ENCODE results near the gene TRIM36. TPM values are rescaled to one million over a fixed set of nuclear protein-coding genes. Genes with fewer than 3 reads are reported as not detected.

Gene TRIM36, protein sequence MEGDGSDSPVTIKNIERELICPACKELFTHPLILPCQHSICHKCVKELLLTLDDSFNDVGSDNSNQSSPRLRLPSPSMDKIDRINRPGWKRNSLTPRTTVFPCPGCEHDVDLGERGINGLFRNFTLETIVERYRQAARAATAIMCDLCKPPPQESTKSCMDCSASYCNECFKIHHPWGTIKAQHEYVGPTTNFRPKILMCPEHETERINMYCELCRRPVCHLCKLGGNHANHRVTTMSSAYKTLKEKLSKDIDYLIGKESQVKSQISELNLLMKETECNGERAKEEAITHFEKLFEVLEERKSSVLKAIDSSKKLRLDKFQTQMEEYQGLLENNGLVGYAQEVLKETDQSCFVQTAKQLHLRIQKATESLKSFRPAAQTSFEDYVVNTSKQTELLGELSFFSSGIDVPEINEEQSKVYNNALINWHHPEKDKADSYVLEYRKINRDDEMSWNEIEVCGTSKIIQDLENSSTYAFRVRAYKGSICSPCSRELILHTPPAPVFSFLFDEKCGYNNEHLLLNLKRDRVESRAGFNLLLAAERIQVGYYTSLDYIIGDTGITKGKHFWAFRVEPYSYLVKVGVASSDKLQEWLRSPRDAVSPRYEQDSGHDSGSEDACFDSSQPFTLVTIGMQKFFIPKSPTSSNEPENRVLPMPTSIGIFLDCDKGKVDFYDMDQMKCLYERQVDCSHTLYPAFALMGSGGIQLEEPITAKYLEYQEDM
- 18.9 and 22.9 TPM in 2 replicates for total RNA-seq
- long read RNA-seq, full-length matches to known transcripts = 12 of 22 reads
- long read RNA-seq, partial matches to known transcripts = 7 of 22 reads
- long read RNA-seq, other reads (novel, unspliced or antisense) = 3 of 22 reads

DNA sequence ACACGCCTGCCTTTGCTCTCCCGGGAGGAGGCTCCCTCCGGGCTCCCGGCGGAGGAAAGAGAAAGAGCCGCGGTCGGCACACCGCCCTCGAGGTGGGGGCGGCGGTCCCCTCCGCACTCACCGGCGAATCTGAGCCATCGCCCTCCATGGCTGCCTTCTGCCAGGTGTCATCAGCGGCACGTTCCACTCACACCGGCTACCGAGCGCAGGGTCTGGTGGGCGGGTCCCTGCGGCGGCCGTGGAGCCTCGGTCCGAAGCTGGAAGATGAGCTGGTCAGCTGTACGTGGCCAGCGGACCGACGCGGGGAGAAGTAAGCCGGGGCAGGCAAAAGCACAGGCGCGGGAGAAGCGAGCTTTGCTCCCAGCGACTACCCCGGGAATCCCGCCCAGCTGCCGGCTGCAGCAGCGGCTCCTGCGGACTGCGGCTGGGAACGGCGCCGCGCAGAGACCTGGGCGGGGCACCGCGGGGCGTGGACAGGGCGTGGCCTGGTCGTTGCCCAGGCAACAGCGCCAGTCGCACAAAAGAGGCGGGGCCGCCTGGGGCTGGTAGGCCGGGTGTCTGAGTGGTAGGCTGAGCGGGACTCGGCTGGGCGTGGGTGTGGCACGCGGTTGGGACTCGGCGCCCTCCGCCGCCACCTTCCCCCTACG is at the start of gene TRIM36:
TRIM36 (minus strand) TSS at position 422 of the 647 bp plus-strand sequence; CDS start at position 148, 274 bp downstream.
- Mint-ChIP-seq H3K27ac (ENCODE audit: unreplicated experiment) (peak within 1 kb of the TSS; percentile 68), H3K36me3 (ENCODE audit: low read depth) (peaks cover 29% of the 10 kb centered on the region), H3K27me3 (ENCODE audit: low read depth) (peaks cover 48% of the 10 kb centered on the region), H3K4me1 (peaks cover 14% of the 10 kb centered on the region), H3K9me3 (peaks cover 5% of the 10 kb centered on the region), H3K4me3 (peak within 1 kb of the TSS; percentile 92)
- TF ChIP-seq, protein P1, sequence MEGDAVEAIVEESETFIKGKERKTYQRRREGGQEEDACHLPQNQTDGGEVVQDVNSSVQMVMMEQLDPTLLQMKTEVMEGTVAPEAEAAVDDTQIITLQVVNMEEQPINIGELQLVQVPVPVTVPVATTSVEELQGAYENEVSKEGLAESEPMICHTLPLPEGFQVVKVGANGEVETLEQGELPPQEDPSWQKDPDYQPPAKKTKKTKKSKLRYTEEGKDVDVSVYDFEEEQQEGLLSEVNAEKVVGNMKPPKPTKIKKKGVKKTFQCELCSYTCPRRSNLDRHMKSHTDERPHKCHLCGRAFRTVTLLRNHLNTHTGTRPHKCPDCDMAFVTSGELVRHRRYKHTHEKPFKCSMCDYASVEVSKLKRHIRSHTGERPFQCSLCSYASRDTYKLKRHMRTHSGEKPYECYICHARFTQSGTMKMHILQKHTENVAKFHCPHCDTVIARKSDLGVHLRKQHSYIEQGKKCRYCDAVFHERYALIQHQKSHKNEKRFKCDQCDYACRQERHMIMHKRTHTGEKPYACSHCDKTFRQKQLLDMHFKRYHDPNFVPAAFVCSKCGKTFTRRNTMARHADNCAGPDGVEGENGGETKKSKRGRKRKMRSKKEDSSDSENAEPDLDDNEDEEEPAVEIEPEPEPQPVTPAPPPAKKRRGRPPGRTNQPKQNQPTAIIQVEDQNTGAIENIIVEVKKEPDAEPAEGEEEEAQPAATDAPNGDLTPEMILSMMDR (conservative IDR thresholded peaks at IDR 0.05) = no peak
- peak; percentile 97 for DNase-seq (ENCODE audit: low read depth, low spot score)

DNA sequence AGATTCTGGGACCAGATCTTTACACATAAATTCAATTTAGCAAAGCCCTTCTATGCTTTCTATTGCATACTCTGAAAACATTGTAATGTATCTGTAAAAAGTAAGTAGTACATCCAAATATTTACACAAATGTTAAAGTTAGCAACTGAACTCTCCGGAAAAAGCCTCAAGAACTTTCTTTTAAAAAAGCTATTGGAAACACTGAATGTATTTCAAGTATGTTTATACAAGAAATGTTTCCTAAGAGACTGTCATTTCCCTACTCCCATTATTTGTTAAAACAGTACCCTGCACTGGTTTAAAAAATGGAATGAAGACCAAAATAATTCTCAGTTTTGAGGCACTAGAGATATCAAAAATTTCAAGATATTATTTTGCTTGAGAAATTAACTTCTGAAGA is 44.8 kb upstream of the TRIM36 start:
- H3K4me1 Mint-ChIP-seq = peaks cover 5% of the 10 kb centered on the region
- TF ChIP-seq, protein P1 (conservative IDR thresholded peaks at IDR 0.05) = no peak
- no peak overlapping the region for H3K4me3 Mint-ChIP-seq
- peaks cover 13% of the 10 kb centered on the region for H3K36me3 Mint-ChIP-seq (ENCODE audit: low read depth)
- no peak overlapping the region for H3K27ac Mint-ChIP-seq (ENCODE audit: unreplicated experiment)
- no peaks in the 10 kb centered on the region for H3K27me3 Mint-ChIP-seq (ENCODE audit: low read depth)
- no peaks in the 10 kb centered on the region for H3K9me3 Mint-ChIP-seq
- DNase-seq (ENCODE audit: low read depth, low spot score) = no peak

DNA sequence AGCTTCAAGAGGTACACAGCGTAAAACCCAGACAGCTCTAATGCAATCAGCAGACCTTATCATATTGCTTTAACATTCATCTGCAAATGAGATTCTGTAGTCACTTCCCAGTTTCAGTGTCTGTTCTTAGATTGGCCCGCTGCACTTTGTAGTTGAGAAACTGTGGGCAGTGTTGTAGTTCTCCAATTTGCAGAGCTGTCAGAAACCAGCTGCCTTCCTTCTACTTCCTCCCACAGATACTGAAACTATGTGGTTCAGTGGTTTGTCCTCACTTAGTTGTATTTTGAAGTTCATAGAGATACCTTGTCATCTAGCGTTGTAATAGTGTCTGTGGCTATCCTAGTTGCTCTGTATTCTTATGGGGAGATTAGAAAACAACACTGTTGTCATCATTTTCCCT is 39.6 kb upstream of the TRIM36 start:
- Mint-ChIP-seq H3K4me1 (peaks cover 5% of the 10 kb centered on the region), H3K9me3 (no peaks in the 10 kb centered on the region), H3K27ac (ENCODE audit: unreplicated experiment) (no peak overlapping the region), H3K4me3 (no peak overlapping the region), H3K36me3 (ENCODE audit: low read depth) (no peaks in the 10 kb centered on the region), H3K27me3 (ENCODE audit: low read depth) (no peaks in the 10 kb centered on the region)
- DNase-seq (ENCODE audit: low read depth, low spot score) = no peak
- TF ChIP-seq, protein P1 (conservative IDR thresholded peaks at IDR 0.05) = no peak

DNA sequence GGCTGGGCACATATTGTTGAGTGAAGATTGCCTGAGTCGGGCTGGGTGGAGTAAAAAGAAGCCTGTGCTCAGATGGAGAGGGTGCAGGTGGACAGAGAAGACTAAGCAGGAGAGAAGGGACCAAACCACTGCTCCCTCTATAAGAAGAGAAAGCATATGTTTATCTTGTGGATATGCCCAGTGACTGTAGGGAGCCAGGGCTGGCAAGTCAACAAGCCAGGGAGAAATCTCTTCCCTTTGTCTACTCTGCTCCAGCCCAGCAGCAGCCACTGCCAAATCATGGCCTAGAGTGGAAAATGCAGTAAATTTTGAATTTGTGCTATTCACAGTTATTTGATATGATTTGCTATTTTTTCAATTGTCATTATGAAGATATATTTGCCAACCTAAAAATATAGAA is 33.2 kb upstream of the TRIM36 start:
- H3K9me3 Mint-ChIP-seq = peaks cover 3% of the 10 kb centered on the region
- no peaks in the 10 kb centered on the region for H3K27me3 Mint-ChIP-seq (ENCODE audit: low read depth)
- DNase-seq (ENCODE audit: low read depth, low spot score) = no peak
- peaks cover 6% of the 10 kb centered on the region for H3K36me3 Mint-ChIP-seq (ENCODE audit: low read depth)
- no peak overlapping the region for H3K4me3 Mint-ChIP-seq
- TF ChIP-seq, protein P1 (conservative IDR thresholded peaks at IDR 0.05) = no peak
- no peaks in the 10 kb centered on the region for H3K4me1 Mint-ChIP-seq
- H3K27ac Mint-ChIP-seq (ENCODE audit: unreplicated experiment) = no peak overlapping the region

DNA sequence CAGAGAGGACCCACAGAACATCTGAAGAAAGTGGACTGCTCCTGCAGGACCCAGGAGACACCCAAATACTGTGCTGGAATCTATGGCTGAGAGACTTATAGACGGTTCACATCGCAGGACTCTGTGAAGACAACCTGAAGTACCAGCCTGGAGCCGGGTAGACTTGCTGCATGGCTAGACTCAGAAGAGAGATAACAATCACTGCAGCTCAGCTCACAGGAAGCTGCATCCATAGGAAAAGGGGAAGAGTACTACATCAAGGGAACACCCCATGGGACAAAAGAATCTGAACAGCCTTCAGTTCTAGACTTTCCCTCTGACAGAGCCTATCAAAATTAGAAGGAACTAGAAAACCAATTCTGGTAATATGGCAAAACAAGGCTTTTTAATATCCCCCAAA is 26.5 kb upstream of the TRIM36 start:
- Mint-ChIP-seq H3K27me3 (ENCODE audit: low read depth) (no peaks in the 10 kb centered on the region), H3K36me3 (ENCODE audit: low read depth) (peaks cover 3% of the 10 kb centered on the region), H3K9me3 (peaks cover 3% of the 10 kb centered on the region), H3K4me3 (no peak overlapping the region), H3K4me1 (no peaks in the 10 kb centered on the region), H3K27ac (ENCODE audit: unreplicated experiment) (no peak overlapping the region)
- DNase-seq (ENCODE audit: low read depth, low spot score) = no peak
- TF ChIP-seq, protein P1 (conservative IDR thresholded peaks at IDR 0.05) = no peak

Data from neural crest cell (in vitro differentiated cells).